T-helper 1 cell (primary cell): ENCODE data around the gene EEF1A1.
A peak's percentile ranks its signal among the peaks of the same experiment; 100 is the strongest.
"Not testable (repeated sequence)": the region's sequence is repeated elsewhere in the genome, so short reads cannot be mapped to it uniquely, and the experiment has no call there.

ENCODE experiments used
- DNase-seq, 5 donors: peaks; one replicate each; pipeline ENCODE4 v3.0.0-alpha.2; 2012 to 2020
- total RNA-seq, 4 donors: gene quantifications; one replicate each; lab custom pipeline; 2026; lab: John Stamatoyannopoulos, UW

Gene EEF1A1
- 9,360 to 14,036 (median 11,795) reads per million in 4 donors for total RNA-seq

DNA sequence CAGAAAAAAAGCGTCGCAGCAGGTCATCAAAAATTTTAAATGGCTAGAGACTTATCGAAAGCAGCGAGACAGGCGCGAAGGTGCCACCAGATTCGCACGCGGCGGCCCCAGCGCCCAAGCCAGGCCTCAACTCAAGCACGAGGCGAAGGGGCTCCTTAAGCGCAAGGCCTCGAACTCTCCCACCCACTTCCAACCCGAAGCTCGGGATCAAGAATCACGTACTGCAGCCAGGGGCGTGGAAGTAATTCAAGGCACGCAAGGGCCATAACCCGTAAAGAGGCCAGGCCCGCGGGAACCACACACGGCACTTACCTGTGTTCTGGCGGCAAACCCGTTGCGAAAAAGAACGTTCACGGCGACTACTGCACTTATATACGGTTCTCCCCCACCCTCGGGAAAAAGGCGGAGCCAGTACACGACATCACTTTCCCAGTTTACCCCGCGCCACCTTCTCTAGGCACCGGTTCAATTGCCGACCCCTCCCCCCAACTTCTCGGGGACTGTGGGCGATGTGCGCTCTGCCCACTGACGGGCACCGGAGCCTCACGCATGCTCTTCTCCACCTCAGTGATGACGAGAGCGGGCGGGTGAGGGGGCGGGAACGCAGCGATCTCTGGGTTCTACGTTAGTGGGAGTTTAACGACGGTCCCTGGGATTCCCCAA is at the start of gene EEF1A1:
TSS of gene EEF1A1 (minus strand) at position 345 of the 663 bp plus-strand sequence. CDS start 1,006 bp downstream, outside the sequence.
- peak; percentile 99 to 100 (median 100) for DNase-seq

DNA sequence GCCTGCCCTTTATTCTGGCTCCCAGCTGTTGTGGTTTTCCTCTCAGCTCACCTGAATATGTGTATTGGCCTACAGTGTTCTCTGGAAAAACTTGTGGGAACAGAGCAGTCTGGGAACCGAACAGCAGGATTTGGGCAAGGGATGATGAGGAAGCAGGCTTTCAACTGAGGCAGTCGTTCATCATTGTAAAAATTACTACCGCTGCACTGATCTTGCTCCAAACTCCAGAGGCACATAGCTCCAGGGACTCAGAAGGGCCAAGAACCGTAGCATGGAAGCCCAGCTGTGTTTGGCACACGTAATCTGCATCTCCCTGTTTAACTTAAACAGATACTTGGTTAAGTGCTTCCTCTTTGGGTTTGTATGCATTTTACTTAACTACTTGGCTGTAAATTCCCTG is 48.3 kb upstream of the EEF1A1 start:
- no peak for DNase-seq

DNA sequence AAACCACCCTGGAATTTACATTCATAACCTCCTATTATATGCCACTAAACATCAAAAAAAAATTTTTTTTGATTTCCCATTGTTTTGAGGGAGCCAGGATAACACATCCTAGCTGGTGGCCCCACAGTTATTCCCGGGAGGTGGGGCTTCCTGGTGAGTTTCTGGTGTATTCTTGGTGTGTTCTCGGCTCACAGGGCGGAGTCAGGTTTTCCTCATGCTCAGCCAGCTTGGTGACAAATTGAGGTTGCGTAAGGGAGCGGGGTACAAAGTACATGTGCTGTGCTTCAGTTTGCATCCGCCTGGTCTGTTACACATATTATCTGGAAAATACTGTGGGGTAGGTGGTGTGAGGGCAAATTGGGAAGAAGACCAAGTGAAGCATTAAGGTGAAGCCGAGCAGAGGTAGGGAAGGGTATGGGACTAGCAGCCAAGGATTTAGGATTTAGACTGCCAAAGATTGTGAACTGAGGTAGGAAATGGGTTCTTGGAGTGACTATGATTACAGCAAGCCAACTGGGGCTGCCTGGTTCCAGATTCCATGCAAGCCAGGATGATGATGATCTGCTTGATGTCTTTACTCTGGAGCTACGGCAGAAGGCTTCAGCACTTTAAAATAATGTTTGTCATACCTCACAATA is 46.2 kb upstream of the EEF1A1 start:
- DNase-seq = no peak

DNA sequence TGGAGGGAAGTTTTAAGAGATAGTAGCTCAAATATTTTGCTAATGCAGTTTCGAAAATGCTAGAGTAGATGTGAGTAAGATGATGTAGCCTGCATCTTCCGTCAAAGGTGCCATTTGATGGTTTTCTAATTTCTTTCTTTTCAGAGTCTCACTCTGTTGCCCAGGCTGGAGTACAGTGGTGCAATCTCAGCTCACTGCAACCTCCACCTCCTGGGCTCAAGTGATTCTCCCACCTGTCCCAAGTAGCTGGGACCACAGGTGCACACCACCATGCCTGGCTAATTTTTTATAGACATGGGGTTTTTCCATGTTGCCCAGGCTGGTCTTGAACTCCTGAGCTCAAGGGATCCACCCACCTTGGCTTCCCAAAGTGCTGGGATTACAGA is 45.6 kb upstream of the EEF1A1 start:
- not testable (repeated sequence) for DNase-seq

DNA sequence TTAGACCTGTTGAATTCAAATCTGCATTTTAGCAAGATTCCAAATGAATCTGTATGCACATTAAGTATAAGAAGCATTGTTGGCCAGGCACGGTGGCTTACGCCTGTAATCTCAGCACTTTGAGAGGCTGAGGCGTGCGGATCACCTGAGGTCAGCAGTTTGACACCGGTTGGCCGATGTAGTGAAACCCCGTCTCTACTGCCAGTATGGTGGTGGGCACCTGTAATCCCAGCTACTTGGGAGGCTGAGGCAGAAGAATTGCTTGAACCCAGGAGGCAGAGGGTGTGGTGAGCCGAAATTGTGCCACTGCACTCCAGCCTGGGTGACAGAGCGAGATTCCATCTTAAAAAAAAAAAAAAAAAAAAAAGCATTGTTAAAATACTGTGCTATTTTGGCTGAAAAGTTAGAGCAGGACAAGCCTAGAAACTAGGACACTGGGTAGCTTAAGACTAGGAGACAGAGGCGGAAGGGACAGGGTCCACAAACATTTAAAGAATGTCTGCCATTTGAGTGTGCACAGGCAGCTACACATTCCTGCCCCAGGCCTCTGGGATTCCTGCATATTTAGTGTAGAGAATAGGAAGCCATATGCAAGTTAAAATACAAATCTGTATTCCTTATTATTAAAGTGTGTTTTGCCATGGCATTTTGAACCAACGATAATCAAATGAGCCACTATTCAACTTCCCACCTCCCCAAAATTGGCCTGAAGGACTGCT is 45.1 kb upstream of the EEF1A1 start:
- DNase-seq = no peak

DNA sequence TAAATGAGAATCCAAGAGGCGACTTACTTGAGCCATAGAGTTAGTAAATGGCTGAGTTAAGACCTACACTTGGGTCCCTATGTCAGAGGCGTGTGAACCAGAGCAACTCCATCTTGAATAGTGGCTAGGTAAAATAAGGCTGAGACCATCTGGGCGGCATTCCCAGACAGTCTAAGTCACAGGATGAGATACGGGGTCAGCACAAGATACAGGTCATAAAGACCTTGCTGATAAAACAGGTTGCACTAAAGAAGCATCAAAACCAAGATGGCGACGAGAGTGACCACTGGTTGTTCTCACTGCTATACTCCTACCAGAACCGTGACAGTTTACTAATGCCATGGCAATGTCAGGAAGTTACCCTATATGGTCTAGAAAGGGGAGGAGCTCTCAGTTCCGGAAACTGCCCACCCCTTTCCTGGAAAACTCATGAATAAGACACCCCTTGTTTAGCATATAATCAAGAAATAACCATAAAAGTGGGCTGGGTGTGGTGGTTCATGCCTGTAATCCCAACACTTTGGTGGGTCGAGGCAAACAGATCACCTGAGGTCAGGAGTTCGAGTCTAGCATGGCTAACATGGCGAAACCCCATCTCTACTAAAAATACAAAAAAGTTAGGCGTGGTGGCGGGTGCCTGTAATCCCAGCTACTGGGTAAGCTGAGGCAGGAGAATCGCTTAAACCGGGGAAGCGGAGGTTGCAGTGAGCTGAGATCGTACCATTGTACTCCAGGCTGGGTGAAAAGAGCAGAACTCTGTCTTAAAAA is 43.9 kb upstream of the EEF1A1 start:
- DNase-seq = no peak

DNA sequence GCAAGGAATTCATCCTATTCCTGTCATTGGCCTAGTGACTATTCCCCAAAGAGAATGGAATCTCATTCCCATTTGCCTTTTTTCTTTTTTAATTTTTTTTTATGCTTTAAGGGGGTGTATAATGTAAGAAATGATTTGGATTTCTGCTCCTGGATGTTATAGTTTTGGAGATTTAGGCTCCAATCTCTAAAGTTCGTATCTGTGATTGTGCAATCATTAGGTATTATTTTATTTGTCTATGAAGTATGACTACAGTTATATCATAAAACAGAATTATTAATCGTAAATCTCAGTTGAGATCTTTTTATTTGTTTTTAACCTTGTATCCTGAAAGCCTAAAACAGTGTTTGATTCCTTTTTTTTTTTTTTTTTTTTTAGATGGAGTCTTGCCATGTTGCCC is 41.7 kb upstream of the EEF1A1 start:
- DNase-seq = no peak

DNA sequence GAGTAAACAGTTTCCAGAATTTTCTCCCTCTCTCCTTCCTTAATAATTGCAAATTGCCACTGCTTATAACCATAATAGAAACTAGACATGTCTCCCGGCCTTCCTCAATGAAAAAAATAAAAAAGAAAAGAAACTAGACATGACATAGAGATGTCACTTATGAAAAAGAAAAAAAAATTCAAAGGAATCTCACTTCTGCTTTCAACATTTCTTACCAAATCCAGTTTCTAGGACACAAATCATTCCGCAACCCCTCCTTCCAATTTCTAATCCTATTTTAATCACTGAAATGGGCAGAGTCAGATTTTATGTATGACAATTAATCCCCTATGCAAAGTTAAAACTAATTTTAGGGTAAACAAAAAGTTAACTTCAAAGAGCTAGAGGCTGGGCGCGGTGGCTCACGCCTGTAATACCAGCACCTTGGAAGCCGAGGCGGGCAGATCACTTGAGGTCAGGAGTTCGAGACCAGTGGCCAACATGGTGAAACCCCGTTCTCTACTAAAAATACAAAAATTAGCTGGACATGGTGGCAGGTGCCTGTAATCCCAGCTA is 40.1 kb upstream of the EEF1A1 start:
- no peak for DNase-seq

DNA sequence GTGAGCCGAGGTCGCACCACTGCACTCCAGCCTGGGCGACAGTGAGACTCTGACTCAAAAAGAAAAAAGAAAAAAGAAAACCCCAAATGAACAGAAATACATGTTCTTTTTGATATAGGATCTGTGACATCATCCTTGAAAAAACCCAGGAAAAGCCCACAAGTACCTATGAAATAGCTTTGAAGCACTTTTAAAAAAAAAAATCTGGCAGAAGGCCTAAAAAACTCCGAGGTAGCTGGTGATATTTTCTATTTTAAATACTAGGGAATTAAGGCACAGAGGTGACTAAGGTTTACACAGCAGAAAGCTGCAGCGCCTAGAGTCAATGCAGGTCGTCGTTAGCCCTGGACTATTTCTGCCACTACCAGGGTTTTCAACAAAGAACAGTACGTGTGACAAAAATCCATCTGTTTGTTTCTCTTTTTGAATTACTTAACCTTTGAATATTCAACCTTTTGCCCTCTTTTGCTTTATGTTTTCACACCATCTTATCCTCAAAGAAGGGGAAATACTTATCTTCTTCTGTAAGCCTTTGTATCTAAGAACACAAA is 39.4 kb upstream of the EEF1A1 start:
- DNase-seq = no peak

DNA sequence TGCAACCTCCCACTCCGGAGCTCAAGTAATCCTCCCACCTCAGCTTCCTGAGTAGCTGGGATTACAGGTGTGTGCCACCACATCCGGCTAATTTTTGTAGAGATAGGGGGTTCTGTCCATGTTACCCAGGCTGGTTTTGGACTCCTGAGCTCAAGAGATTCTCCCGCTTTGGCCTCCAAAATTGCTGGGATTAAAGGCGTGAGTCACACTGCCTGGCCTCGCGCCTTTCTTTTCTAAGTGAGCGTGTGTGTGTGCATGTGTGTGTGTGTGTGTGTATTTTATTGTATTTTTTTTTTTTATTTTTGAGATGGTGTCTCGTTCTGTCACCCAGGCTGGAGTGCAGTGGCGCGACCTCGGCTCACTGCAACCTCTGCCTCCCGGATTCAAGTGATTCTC is 38.6 kb upstream of the EEF1A1 start:
- not testable (repeated sequence) for DNase-seq

DNA sequence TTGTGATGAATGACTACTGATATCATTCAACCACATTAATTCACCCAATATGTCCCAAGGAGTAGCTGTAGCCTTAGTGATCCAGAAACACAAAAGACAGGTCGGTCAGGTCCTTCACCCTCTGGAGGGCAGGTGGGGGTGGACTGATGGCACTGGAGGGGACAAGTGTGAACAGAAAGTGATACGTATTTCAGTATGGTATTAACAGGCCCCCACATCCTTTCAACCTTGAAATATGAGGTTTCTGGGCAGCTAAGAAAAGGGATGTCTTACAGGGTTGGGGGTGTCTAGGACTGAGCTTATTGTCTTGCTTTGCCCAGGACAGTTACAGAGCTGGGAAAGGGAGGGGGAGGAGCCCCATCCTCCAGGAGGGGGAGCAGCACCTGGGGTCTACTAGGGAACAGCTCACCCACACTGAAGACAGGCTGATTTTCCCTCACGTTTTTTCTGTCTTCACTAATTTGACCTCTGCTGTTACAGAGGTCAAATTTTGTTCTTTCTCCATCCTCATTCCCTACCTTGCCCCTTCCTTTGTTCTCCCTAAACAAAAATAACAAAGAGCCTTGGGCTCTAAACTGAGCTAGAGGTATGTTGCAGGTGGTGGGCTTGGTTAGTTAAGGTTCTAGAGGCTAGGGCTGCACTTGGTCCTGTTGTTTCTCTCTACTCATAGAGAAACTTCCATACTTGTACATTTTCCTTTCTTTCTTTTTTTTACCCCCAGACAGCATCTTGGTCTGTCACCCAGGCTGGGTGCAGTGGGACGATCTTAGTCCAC is 38.0 kb upstream of the EEF1A1 start:
- no peak for DNase-seq

DNA sequence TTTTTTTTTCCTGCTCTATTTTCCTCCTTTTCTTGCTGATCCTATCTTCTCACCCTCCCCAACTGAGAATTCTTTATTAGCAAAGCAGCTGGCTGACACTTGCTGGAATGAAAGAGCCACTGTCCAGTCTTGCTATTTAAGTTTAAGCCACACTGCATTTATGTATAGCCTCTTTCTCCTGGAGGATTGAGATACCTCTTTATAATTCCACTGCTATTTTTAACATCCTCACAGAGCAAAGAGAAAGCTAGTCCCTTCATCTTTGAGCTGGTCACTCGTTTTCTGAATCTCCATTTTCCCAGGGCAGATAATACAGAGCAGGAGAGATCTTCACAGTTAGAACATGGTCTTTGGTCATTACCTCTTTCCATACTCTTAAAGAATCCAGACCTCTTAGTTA is 36.0 kb upstream of the EEF1A1 start:
- no peak for DNase-seq

DNA sequence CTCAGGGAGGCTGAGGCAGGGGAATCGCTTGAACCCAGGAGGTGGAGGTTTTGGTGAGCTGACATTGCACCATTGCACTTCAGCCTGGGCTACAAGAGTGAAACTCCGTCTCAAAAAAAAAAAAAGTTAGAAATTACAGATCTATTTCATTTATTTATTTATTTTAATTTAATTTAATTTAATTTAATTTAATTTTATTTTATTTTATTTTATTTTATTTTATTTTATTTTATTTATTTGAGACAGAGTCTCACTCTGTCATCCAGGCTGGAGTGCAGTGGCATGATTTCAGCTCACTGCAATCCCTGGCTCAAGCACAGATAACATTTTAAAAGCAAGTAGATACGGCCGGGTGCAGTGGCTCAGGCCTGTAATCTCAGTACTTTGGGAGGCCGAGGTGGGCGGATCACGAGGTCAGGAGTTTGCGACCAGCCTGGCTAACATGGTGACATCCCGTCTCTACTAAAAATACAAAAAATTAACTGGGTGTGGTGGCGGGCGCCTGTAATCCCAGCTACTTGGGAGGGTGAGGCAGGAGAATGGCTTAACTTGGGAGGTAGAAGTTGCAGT is 34.6 kb upstream of the EEF1A1 start:
- not testable (repeated sequence) for DNase-seq

DNA sequence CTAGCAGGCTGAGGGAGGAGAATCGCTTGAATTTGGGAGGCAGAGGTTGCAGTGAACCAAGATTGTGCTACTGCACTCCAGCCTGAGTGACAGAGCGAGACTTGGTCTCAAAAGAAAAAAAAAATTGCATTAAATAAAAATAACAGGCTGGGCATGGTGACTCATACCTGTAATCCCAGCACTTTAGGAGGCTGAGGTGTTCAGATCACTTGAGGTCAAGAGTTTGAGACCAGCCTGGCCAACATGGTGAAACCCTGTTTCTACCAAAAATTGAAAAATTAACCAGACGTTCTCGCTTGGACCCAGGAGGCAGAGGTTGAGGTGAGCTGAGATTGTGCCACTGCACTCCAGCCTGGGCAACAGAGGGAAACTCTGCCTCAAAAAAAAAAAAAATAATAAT is 30.3 kb upstream of the EEF1A1 start:
- not testable (repeated sequence) for DNase-seq

DNA sequence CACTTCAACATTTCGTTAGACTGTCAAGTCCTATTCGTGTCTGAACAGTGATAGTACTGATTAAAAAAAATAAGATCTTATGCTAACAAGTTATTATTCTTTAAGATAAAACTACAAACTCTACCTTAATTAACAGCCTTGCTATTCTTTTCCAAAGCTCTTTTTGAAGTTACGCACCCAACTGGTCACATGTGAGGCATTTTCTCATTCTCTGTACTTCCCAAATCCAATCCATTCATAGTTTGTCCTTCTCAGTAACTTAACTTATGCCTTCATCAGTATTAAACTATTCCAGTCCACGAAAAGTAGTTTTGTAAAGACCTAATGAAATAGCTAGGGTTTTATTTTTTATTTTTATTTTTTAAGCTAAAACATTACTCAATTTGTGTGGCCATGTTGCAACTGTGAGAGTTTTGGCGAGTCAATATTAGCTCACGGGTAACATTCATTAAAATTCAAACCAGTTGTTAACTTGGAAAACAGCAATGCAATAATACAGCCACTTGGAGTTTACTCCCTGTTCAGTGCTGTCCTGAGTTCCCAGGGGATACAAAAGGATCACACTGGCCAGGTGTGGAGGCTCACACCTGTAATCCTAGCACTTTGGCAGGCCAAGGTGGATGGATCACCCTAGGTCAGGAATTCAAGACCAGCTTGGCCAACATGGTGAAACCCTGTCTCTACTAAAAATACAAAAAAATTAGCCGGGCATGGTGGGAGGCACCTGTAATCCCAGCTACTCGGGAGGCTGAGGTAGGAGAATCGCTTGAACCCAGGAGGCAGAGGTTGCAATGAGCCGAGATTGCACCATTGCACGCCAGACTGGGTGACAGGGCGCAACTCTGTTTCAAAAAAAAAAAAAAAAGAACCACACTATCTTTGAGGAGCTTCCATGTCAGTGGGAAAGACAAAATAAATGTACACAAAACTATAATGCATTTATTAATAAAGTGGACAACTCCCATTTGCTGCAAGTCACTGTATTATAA is 27.9 kb upstream of the EEF1A1 start:
- no peak for DNase-seq

DNA sequence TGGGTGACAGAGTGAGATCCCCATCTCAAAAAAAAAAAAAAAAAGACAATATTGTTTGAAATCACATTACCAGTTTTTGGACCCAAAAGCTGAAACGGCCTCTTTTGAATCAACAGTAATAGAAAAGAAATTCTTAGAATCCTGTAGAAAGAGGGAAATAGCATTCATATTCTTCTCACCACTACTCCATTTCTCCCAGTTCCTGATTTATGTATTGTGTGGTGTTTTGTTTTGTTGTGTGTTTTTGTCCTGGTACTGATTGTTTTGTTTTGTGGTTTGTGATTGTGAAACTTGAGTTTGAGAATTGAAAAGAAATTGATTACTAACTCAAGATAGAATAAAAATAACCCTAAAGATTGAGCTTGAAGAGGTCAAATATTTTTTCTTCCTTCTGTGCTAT is 26.2 kb upstream of the EEF1A1 start:
- DNase-seq = no peak

DNA sequence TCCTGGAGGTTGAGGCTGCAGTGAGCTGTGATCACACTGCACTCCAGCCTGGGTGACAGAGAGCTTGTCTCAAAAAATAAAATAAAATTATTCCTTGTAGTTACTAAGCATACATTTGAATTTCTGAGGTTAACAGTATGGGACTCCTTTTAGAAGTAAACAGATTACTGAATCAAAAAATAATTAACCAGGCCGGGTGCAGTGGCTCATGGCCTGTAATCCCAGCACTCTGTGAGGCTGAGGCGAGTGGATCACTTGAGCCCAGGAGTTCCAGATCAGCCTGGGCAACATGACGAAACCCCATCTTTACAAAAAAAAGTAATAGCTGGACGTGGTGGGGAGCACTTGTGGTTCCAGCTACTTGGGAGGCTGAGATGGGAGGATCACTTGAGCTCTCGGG is 22.1 kb upstream of the EEF1A1 start:
- DNase-seq = no peak

DNA sequence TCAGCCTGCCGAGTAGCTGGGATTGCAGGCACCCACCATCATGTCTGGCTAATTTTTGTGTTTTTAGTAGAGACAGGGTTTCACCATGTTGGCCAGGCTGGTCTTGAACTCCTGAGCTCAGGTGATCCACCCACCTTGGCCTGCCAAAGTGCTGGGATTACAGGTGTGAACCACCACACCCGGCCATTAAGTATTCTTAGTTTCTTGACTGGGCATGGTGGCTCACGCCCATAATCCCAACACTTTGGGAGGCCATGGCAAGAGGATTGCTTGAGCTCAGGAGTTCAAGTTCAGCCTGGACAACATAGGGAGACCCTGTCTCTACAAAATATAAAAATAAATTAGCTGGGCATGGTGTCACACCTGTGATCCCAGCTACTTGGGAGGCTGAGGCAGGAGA is 21.6 kb upstream of the EEF1A1 start:
- not testable (repeated sequence) for DNase-seq

DNA sequence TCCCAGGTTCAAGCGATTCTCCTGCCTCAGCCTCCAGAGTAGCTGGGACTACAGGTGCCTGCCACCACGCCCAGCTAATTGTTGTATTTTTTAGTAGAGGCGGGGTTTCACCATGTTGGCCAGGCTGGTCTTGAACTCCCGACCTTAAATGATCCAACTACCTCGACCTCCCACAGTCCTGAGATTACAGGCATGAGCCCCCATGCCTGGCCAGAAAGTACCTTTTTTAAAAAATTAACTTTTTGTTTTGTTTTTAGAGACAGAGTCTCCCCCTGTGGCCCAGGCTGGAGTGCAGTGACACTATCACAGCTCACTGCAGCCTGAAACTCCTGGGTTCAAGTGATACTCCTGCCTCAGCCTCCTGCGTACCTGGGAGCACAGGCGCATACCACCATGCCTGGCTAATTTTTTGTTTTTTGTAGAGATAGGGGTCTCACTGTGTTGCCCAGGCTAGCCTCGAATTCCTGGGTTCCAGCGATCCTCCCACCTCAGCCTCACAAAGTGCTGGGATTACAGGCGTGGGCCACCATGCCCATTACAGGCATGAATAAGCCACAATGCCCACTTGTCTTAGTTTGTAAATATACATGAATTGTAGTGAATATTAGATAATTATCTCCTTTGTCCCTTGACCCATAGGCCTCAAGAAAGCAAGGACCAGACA is 17.4 kb upstream of the EEF1A1 start:
- DNase-seq = no peak

DNA sequence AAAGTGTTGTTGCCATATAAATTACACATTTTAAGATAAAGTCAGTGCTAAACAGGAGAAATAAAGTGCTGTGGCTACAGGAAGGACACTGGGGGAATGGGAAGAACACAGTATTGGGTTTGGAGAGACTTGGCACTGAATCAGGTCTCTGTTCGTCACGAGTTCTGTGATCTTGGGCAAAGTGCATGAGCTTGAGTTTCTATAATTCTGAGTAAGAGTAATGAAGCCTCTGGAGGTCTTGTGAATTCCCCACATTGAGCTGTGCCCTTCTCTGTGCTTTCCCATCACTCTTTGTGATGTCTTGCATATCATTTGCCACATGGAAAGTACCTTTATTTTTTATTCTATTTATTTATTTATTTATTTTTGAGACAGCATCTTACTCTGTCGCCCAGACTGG is 16.8 kb upstream of the EEF1A1 start:
- no peak for DNase-seq
